ENCODE results near the gene NOP53.

NOP53 gene

DNA sequence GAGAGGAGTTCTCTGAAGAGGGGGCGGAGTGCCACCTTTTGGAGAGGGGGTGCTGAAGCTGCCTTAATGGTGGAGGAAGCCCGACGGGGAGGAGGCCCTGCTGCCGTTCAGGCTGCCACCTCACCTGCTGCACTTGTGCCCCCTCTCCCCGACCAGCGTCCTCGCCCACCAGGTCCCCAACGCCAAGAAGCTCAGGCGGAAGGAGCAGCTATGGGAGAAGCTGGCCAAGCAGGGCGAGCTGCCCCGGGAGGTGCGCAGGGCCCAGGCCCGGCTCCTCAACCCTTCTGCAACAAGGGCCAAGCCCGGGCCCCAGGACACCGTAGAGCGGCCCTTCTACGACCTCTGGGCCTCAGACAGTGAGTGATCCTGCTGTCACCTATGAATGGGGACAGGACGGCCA, 5.4 kb downstream of the NOP53 start:
- no peaks in the 10 kb centered on the region for H3K4me1 ChIP-seq
- DNase-seq = no peak
- no peaks in the 10 kb centered on the region for H3K27me3 ChIP-seq
- no peaks in the 10 kb centered on the region for H3K9me3 ChIP-seq
- no peak for TF ChIP-seq CTCF (IDR thresholded peaks at IDR 0.05; ENCODE audit: low read depth, low read length)
- H3K4me3 ChIP-seq (ENCODE audit: low read depth, low read length) = no peak overlapping the region
- peaks cover 89% of the 10 kb centered on the region for H3K36me3 ChIP-seq

GRCh38 chr19:47752440-47753211, 7.3 kb downstream of the NOP53 start:
- no peak for TF ChIP-seq CTCF (IDR thresholded peaks at IDR 0.05; ENCODE audit: low read depth, low read length)
- H3K27me3 ChIP-seq = no peaks in the 10 kb centered on the region
- peaks cover 96% of the 10 kb centered on the region for H3K36me3 ChIP-seq
- no peak for DNase-seq
- H3K4me3 ChIP-seq (ENCODE audit: low read depth, low read length) = no peak overlapping the region
- H3K4me1 ChIP-seq = no peaks in the 10 kb centered on the region
- H3K9me3 ChIP-seq = no peaks in the 10 kb centered on the region

- Histone ChIP-seq H3K4me1 (no peaks in the 10 kb centered on the region), H3K9me3 (no peaks in the 10 kb centered on the region), H3K36me3 (peaks cover 97% of the 10 kb centered on the region), H3K4me3 (ENCODE audit: low read depth, low read length) (no peak overlapping the region), H3K27me3 (no peaks in the 10 kb centered on the region)
- no peak for TF ChIP-seq CTCF (IDR thresholded peaks at IDR 0.05; ENCODE audit: low read depth, low read length)
- DNase-seq = no peak
Measured at GRCh38 chr19:47754206-47755064, 9.1 kb downstream of the NOP53 start.

DNA sequence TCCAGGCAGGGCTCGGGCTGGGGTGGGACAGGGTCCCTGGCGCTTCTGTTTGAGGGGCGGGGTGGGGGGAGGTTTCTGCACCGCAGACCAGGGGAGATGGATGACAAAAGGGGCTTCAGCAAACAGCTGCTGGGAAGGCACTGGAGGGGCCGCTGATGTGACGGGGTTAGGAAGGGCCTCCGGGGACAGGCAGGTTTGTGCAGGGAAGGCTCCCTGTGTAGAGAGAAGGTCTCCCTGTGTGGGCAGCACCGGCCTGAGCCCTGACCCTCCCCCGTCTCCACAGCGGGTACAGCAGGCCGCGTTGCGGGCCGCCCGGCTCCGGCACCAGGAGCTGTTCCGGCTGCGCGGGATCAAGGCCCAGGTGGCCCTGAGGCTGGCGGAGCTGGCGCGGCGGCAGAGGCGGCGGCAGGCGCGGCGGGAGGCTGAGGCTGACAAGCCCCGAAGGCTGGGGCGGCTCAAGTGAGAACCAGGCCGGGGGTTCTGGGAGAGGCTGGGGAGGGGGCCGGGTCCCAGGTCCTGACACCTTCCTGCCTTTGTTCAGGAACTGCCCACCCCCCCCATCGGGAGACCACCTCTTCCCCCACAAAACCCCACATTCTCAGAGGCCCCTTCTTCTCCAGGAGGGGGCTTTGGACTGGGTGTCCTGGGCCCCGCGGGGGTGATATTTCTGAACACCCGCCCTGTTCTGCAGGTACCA, 9.9 kb downstream of the NOP53 start:
- Histone ChIP-seq H3K27me3 (no peaks in the 10 kb centered on the region), H3K36me3 (peaks cover 89% of the 10 kb centered on the region), H3K4me3 (ENCODE audit: low read depth, low read length) (no peak overlapping the region), H3K9me3 (no peaks in the 10 kb centered on the region), H3K4me1 (no peaks in the 10 kb centered on the region)
- no peak for TF ChIP-seq CTCF (IDR thresholded peaks at IDR 0.05; ENCODE audit: low read depth, low read length)
- DNase-seq = no peak

GRCh38 chr19:47755762-47756626, 10.6 kb downstream of the NOP53 start:
- no peaks in the 10 kb centered on the region for H3K9me3 ChIP-seq
- peaks cover 81% of the 10 kb centered on the region for H3K36me3 ChIP-seq
- TF ChIP-seq CTCF (IDR thresholded peaks at IDR 0.05; ENCODE audit: low read depth, low read length) = no peak
- DNase-seq = no peak
- H3K27me3 ChIP-seq = no peaks in the 10 kb centered on the region
- no peak overlapping the region for H3K4me3 ChIP-seq (ENCODE audit: low read depth, low read length)
- no peaks in the 10 kb centered on the region for H3K4me1 ChIP-seq
